T-cell (primary cell): ENCODE data around the gene KREMEN1. TPM values are rescaled to one million over a fixed set of nuclear protein-coding genes. Genes with fewer than 3 reads are reported as not detected.

Experiments used
- ATAC-seq, 4 experiments: fragments of 200-7000 bp in 3 of 4; fragments of 150-1000 bp in 1 of 4; cut with Tn5 transposase; replicated peaks in 1 of 4; 1 replicate in 3 of 4; 2 replicates in 1 of 4; pipeline ENCODE4 v1.10.0; 2021; ENCODE audit warnings: moderate library complexity in 3 of 4, mild to moderate bottlenecking in 2 of 4, moderate number of reproducible peaks in 1 of 4
- CTCF ChIA-PET, 2 donors: fragments of 300-600 bp; sonication (Branson Sonifier 250); formaldehyde crosslinking; loops; one replicate each; lab custom pipeline; 2022; ENCODE audit warnings: antibody characterized with exemption in 2 of 2; lab: Charles Lee
- POLR2A ChIA-PET, 2 donors: fragments of 300-600 bp; sonication (Branson Sonifier 250); formaldehyde crosslinking; loops; one replicate each; lab custom pipeline; 2022; ENCODE audit warnings: antibody characterized with exemption in 2 of 2; lab: Charles Lee
- DNase-seq, 35 experiments: peaks; one replicate each; pipeline versions ENCODE4 v3.0.0 to v3.0.0-alpha.2; 2013 to 2023
- H3K27ac ChIP-seq: one replicate; pipeline ENCODE4 v1.5.1; 2013; ENCODE audit warnings: low read length
- H3K27me3 ChIP-seq, 2 experiments: replicated peaks in 1 of 2; 1 replicate in 1 of 2; 2 replicates in 1 of 2; pipeline versions ENCODE4 v1.6.1 to v1.7.0; 2013; ENCODE audit warnings: low read length in 1 of 2, mixed read lengths in 1 of 2; ENCODE audit not compliant: control insufficient read depth in 2 of 2, insufficient read depth in 2 of 2; ENCODE audit errors: extremely low read depth in 1 of 2
- H3K36me3 ChIP-seq, 2 donors: 1 replicate in 1 of 2; 2 replicates in 1 of 2; pipeline versions ENCODE4 v1.6.1 to v1.7.0; 2013; ENCODE audit warnings: low read length in 1 of 2; ENCODE audit not compliant: control insufficient read depth in 2 of 2, insufficient read depth in 1 of 2; ENCODE audit errors: extremely low read depth in 1 of 2
- H3K4me1 ChIP-seq, 2 experiments: 1 replicate in 1 of 2; 2 replicates in 1 of 2; pipeline versions ENCODE4 v1.6.1 to v1.7.0; 2013; ENCODE audit warnings: low read length in 2 of 2, mixed read lengths in 1 of 2; ENCODE audit not compliant: insufficient read depth in 2 of 2, control insufficient read depth in 1 of 2; ENCODE audit errors: extremely low read depth in 1 of 2
- H3K4me3 ChIP-seq, 2 donors: 1 replicate in 1 of 2; 2 replicates in 1 of 2; pipeline versions ENCODE4 v1.5.1 to v1.7.0; 2013; ENCODE audit warnings: mild to moderate bottlenecking in 2 of 2, low read length in 1 of 2, moderate library complexity in 1 of 2; ENCODE audit not compliant: control insufficient read depth in 1 of 2; ENCODE audit errors: extremely low read depth in 1 of 2
- H3K9me3 ChIP-seq: 2 replicates; pipeline ENCODE4 v1.7.0; 2013
- H3K27ac Mint-ChIP-seq, 2 donors: one replicate each; pipeline ENCODE4 v1.8.0; 2020 to 2021; ENCODE audit warnings: mild to moderate bottlenecking in 2 of 2, mixed read lengths in 2 of 2
- H3K27me3 Mint-ChIP-seq, 2 donors: one replicate each; pipeline ENCODE4 v1.8.0; 2021 to 2022; ENCODE audit warnings: mixed read lengths in 2 of 2
- H3K36me3 Mint-ChIP-seq: one replicate; pipeline ENCODE4 v1.8.0; 2021; ENCODE audit warnings: mixed read lengths
- H3K4me1 Mint-ChIP-seq, 3 donors: one replicate each; pipeline ENCODE4 v1.8.0; 2020 to 2022; ENCODE audit warnings: mixed read lengths in 3 of 3, mild to moderate bottlenecking in 1 of 3
- H3K4me3 Mint-ChIP-seq, 3 donors: one replicate each; pipeline ENCODE4 v1.8.0; 2020 to 2022; ENCODE audit warnings: mild to moderate bottlenecking in 3 of 3, mixed read lengths in 3 of 3, moderate library complexity in 3 of 3
- H3K9me3 Mint-ChIP-seq, 3 donors: one replicate each; pipeline ENCODE4 v1.8.0; 2020 to 2022; ENCODE audit warnings: mixed read lengths in 3 of 3
- WGBS: methylation state at CpG from one replicate; pipeline ENCODE4 v1.1.5; 2013; ENCODE audit warnings: missing lambda C conversion rate; ENCODE audit not compliant: insufficient coverage; 5-methylcytosine and 5-hydroxymethylcytosine counted together
- total RNA-seq, 35 experiments: library from RNA in 6 of 35; stranded (reverse) in 6 of 35; fragments of 120-200 nt in 1 of 35; gene quantifications; one replicate each; pipeline versions ENCODE4 v1.2.1 to v1.2.4 and lab custom pipeline; 2013 to 2026

The KREMEN1 gene
- total RNA-seq, 5 donors from 2014 or later (not counting 1 experiment from before 2014, with no cell fraction given): 0.20 to 0.25 (median 0.20) TPM; not detected in 2

GRCh38 chr22:29152954-29153719 lies 80.3 kb downstream of the KREMEN1 start:
- ATAC-seq (no peak), DNase-seq (no peak)
- Mint-ChIP-seq H3K9me3 (no peaks in the 10 kb centered on the region), H3K4me3 (no peak overlapping the region), H3K36me3 (no peaks in the 10 kb centered on the region), H3K27me3 (peaks cover 13 to 46% of the 10 kb centered on the region in 2 donors), H3K27ac (no peak overlapping the region), H3K4me1 (peaks cover 6 to 7% (median 6%) of the 10 kb centered on the region in 3 donors)
- Histone ChIP-seq H3K9me3 (no peaks in the 10 kb centered on the region), H3K4me1 (peaks cover 0 to 7% of the 10 kb centered on the region in 2 experiments), H3K27me3 (peaks cover 0 to 43% of the 10 kb centered on the region in 2 experiments), H3K36me3 (no peaks in the 10 kb centered on the region), H3K4me3 (no peak overlapping the region), H3K27ac (no peak overlapping the region)
- ChIA-PET POLR2A (interaction anchor here in 1 of 2 donors (0.6 kb wide), 1 partner anchor 51 kb away, joined by 3 read pairs; no protein-coding TSS in a partner anchor), CTCF (no interaction called here)
- 89% methylated on average over 6 of the region's 12 CpGs for WGBS

- 0% methylated on average over 10 of the region's 21 CpGs for WGBS
- peaks cover 6 to 7% (median 6%) of the 10 kb centered on the region in 3 donors for H3K4me1 Mint-ChIP-seq
- ChIA-PET POLR2A (no interaction called here), CTCF (interaction anchor here (0.5 to 0.6 kb wide), 2 partner anchors 82 to 497 kb away, joined by 3 read pairs; partner anchors contain the start of gene KREMEN1 (in 1 of the 2))
- Histone ChIP-seq H3K9me3 (no peaks in the 10 kb centered on the region), H3K36me3 (no peaks in the 10 kb centered on the region), H3K4me3 (no peak overlapping the region), H3K4me1 (peaks cover 0 to 7% of the 10 kb centered on the region in 2 experiments), H3K27me3 (peaks cover 0 to 46% of the 10 kb centered on the region in 2 experiments), H3K27ac (no peak overlapping the region)
- H3K27ac Mint-ChIP-seq: no peak overlapping the region
- peaks cover 14 to 47% of the 10 kb centered on the region in 2 donors for H3K27me3 Mint-ChIP-seq
- peak; percentile 64 to 86 (median 74) for ATAC-seq
- H3K4me3 Mint-ChIP-seq: peak overlapping the region in 1 of 3 donors; percentile 18
- peak in 34 of 35 experiments; percentile 38 to 78 (median 57) for DNase-seq
- no peaks in the 10 kb centered on the region for H3K36me3 Mint-ChIP-seq
- H3K9me3 Mint-ChIP-seq: no peaks in the 10 kb centered on the region
These were observed 81.7 kb downstream of the KREMEN1 start for GRCh38 chr22:29154364-29155048.

GRCh38 chr22:29155966-29156365 lies 83.1 kb downstream of the KREMEN1 start:
- Histone ChIP-seq H3K4me3 (no peak overlapping the region), H3K4me1 (peaks cover 0 to 7% of the 10 kb centered on the region in 2 experiments), H3K27me3 (peaks cover 0 to 41% of the 10 kb centered on the region in 2 experiments), H3K9me3 (no peaks in the 10 kb centered on the region), H3K36me3 (no peaks in the 10 kb centered on the region), H3K27ac (no peak overlapping the region)
- Mint-ChIP-seq H3K4me1 (peaks cover 6 to 7% (median 6%) of the 10 kb centered on the region in 3 donors), H3K27me3 (peaks cover 22 to 57% of the 10 kb centered on the region in 2 donors), H3K4me3 (no peak overlapping the region), H3K36me3 (no peaks in the 10 kb centered on the region), H3K27ac (no peak overlapping the region), H3K9me3 (no peaks in the 10 kb centered on the region)
- ATAC-seq (no peak), DNase-seq (no peak)
- ChIA-PET CTCF (no interaction called here), POLR2A (no interaction called here)
- WGBS: 90% methylated on average over 1 of the region's 1 CpG

- Mint-ChIP-seq H3K27ac (no peak overlapping the region), H3K9me3 (no peaks in the 10 kb centered on the region), H3K4me3 (no peak overlapping the region), H3K4me1 (peaks cover 6 to 7% (median 6%) of the 10 kb centered on the region in 3 donors), H3K36me3 (no peaks in the 10 kb centered on the region), H3K27me3 (peaks cover 22 to 57% of the 10 kb centered on the region in 2 donors)
- Histone ChIP-seq H3K27me3 (peaks cover 0 to 41% of the 10 kb centered on the region in 2 experiments), H3K4me3 (no peak overlapping the region), H3K36me3 (no peaks in the 10 kb centered on the region), H3K4me1 (peaks cover 0 to 7% of the 10 kb centered on the region in 2 experiments), H3K27ac (no peak overlapping the region), H3K9me3 (no peaks in the 10 kb centered on the region)
- ChIA-PET POLR2A (no interaction called here), CTCF (no interaction called here)
- ATAC-seq: no peak
- no CpG with 5 or more reads among the region's 9 CpGs for WGBS
- no peak for DNase-seq
These were observed 83.7 kb downstream of the KREMEN1 start for GRCh38 chr22:29156507-29156906.

- H3K4me1 Mint-ChIP-seq: peaks cover 6 to 7% (median 6%) of the 10 kb centered on the region in 3 donors
- POLR2A ChIA-PET: no interaction called here
- H3K27ac Mint-ChIP-seq: no peak overlapping the region
- no peak overlapping the region for H3K4me3 Mint-ChIP-seq
- Histone ChIP-seq H3K4me3 (no peak overlapping the region), H3K27ac (no peak overlapping the region), H3K27me3 (peaks cover 0 to 33% of the 10 kb centered on the region in 2 experiments), H3K4me1 (peaks cover 0 to 7% of the 10 kb centered on the region in 2 experiments), H3K9me3 (no peaks in the 10 kb centered on the region), H3K36me3 (no peaks in the 10 kb centered on the region)
- CTCF ChIA-PET: no interaction called here
- WGBS: 93% methylated on average over 11 of the region's 11 CpGs
- H3K36me3 Mint-ChIP-seq: no peaks in the 10 kb centered on the region
- no peaks in the 10 kb centered on the region for H3K9me3 Mint-ChIP-seq
- DNase-seq (no peak), ATAC-seq (no peak)
- H3K27me3 Mint-ChIP-seq: peaks cover 22 to 47% of the 10 kb centered on the region in 2 donors
These were observed 85.1 kb downstream of the KREMEN1 start for GRCh38 chr22:29157759-29158535.

- ChIA-PET CTCF (no interaction called here), POLR2A (no interaction called here)
- peaks cover 18 to 45% of the 10 kb centered on the region in 2 donors for H3K27me3 Mint-ChIP-seq
- H3K27ac Mint-ChIP-seq: no peak overlapping the region
- H3K4me3 Mint-ChIP-seq: no peak overlapping the region
- no peak overlapping the region for H3K27ac ChIP-seq
- ATAC-seq (no peak), DNase-seq (no peak)
- no peaks in the 10 kb centered on the region for H3K36me3 Mint-ChIP-seq
- H3K4me3 ChIP-seq: no peak overlapping the region
- no peaks in the 10 kb centered on the region for H3K9me3 ChIP-seq
- peaks cover 0 to 31% of the 10 kb centered on the region in 2 experiments for H3K27me3 ChIP-seq
- peaks cover 6 to 7% (median 6%) of the 10 kb centered on the region in 3 donors for H3K4me1 Mint-ChIP-seq
- H3K9me3 Mint-ChIP-seq: no peaks in the 10 kb centered on the region
- H3K36me3 ChIP-seq: no peaks in the 10 kb centered on the region
- H3K4me1 ChIP-seq: peaks cover 0 to 7% of the 10 kb centered on the region in 2 experiments
- WGBS: 80% methylated on average over 5 of the region's 5 CpGs
These were observed 85.7 kb downstream of the KREMEN1 start for GRCh38 chr22:29158546-29158945.
